ENCODE results near the gene RASGRP2.

RASGRP2 gene

GRCh38 chr11:64743591-64744543 is at the start of gene RASGRP2:
TSS of gene RASGRP2 (minus strand) at chr11:64744142. CDS start at chr11:64742866, 1,276 bp downstream.
- Histone ChIP-seq H3K4me1 (ENCODE audit: control insufficient read depth, insufficient read depth, low read length) (peaks cover 33% of the 10 kb centered on the region), H3K36me3 (ENCODE audit: control insufficient read depth, insufficient read depth, low read length) (no peaks in the 10 kb centered on the region), H3K9me3 (ENCODE audit: control insufficient read depth, low read length) (no peaks in the 10 kb centered on the region), H3K27me3 (ENCODE audit: control insufficient read depth, insufficient read depth, low read length) (peaks cover 59% of the 10 kb centered on the region), H3K9ac (ENCODE audit: low read length) (peak within 1 kb of the TSS; percentile 50), H3K4me3 (ENCODE audit: low read length) (peak within 1 kb of the TSS; percentile 31)

DNA sequence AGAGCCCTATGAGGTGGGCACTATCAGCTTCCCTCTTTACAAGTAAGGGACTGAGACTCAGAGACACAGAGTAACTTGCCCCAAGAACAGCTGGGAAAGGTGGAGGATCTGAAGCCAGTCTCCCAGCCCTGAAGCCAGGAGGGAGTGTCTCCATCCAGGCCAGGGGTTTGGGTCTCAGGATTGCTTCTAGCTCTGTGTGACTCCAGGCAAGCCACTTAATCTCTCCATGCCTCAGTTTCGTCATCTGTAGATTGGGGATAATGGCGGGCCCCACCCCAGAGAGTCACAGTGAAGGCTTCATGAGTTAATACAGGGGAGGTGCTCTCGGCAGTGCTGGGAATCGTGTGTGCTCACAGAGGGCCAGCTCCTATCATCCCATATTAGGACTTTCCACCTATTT is 48.5 kb upstream of the RASGRP2 start:
- no peaks in the 10 kb centered on the region for H3K27me3 ChIP-seq (ENCODE audit: control insufficient read depth, insufficient read depth, low read length)
- H3K4me3 ChIP-seq (ENCODE audit: low read length), result no peak overlapping the region
- no peaks in the 10 kb centered on the region for H3K9me3 ChIP-seq (ENCODE audit: control insufficient read depth, low read length)
- H3K36me3 ChIP-seq (ENCODE audit: control insufficient read depth, insufficient read depth, low read length), result no peaks in the 10 kb centered on the region
- H3K4me1 ChIP-seq (ENCODE audit: control insufficient read depth, insufficient read depth, low read length), result no peaks in the 10 kb centered on the region
- no peak overlapping the region for H3K9ac ChIP-seq (ENCODE audit: low read length)

DNA sequence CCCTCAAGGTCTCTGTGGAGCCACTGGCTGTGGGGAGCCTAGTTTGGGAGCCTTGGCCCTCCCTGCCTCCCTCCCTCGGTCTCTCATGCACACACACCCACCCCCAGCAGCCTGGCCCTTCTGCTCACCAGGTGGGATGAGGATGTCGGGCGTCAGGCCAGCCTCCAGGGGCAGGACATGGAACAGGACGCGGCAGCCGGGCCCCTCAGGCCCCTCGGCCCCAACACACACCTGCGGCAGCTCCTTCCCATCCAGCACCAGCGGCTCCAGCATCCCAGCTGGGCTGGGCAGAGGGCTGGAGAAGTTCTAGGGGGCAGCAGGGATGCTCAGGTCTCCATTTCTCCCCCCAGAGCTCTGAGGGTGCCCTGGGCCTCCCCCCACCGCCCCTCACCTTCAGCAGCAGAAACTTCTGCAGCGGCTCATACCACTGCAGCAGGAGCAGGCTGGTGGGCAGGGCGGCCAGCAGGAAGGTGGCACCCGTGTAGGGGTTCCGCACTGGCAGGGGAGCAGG is 47.9 kb upstream of the RASGRP2 start:
- Histone ChIP-seq H3K4me3 (ENCODE audit: low read length) (no peak overlapping the region), H3K9ac (ENCODE audit: low read length) (no peak overlapping the region), H3K27me3 (ENCODE audit: control insufficient read depth, insufficient read depth, low read length) (no peaks in the 10 kb centered on the region), H3K9me3 (ENCODE audit: control insufficient read depth, low read length) (no peaks in the 10 kb centered on the region), H3K4me1 (ENCODE audit: control insufficient read depth, insufficient read depth, low read length) (no peaks in the 10 kb centered on the region), H3K36me3 (ENCODE audit: control insufficient read depth, insufficient read depth, low read length) (no peaks in the 10 kb centered on the region)

DNA sequence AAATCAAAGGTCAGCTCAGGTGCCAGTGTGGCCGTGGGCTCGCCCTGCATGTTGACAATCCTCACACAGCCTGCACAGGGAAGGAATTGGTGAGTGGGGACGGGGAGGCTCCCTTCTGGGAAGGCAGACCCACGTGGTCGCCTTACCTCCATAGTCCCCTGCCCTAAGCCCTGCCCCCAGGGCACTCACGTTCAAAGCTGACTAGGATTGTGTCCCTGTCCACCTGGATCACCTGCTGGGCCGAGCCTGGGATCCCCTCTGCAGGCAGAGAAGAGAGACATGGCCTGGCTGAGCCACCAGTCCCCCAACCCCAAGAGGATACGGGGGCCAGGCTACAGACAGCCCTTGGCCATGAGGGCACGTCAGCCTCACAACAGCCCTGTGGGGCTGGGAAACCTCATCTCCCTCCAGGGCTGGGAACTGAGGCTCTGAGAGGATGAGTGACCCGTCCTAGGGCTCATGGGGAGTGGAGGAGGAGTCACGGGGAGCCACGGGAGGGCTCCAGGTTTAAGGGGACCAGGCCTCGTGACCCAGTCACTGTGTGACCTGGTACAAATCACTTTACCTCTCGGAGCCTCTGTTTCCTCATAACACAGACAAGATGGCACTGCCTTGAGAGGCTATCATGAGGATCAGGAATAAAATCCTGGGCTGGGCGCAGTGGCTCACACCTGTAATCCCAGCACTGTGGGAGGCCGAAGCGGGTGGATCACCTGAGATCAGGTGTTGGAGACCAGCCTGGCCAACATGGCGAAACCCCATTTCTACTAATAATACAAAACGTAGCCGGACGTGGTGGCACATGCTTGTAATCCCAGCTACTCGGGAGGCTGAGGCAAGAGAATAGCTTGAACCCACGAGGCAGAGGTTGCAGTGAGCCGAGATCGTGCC is 46.5 kb upstream of the RASGRP2 start:
- no peaks in the 10 kb centered on the region for H3K9me3 ChIP-seq (ENCODE audit: control insufficient read depth, low read length)
- H3K36me3 ChIP-seq (ENCODE audit: control insufficient read depth, insufficient read depth, low read length), result no peaks in the 10 kb centered on the region
- no peaks in the 10 kb centered on the region for H3K4me1 ChIP-seq (ENCODE audit: control insufficient read depth, insufficient read depth, low read length)
- no peaks in the 10 kb centered on the region for H3K27me3 ChIP-seq (ENCODE audit: control insufficient read depth, insufficient read depth, low read length)
- no peak overlapping the region for H3K9ac ChIP-seq (ENCODE audit: low read length)
- no peak overlapping the region for H3K4me3 ChIP-seq (ENCODE audit: low read length)

DNA sequence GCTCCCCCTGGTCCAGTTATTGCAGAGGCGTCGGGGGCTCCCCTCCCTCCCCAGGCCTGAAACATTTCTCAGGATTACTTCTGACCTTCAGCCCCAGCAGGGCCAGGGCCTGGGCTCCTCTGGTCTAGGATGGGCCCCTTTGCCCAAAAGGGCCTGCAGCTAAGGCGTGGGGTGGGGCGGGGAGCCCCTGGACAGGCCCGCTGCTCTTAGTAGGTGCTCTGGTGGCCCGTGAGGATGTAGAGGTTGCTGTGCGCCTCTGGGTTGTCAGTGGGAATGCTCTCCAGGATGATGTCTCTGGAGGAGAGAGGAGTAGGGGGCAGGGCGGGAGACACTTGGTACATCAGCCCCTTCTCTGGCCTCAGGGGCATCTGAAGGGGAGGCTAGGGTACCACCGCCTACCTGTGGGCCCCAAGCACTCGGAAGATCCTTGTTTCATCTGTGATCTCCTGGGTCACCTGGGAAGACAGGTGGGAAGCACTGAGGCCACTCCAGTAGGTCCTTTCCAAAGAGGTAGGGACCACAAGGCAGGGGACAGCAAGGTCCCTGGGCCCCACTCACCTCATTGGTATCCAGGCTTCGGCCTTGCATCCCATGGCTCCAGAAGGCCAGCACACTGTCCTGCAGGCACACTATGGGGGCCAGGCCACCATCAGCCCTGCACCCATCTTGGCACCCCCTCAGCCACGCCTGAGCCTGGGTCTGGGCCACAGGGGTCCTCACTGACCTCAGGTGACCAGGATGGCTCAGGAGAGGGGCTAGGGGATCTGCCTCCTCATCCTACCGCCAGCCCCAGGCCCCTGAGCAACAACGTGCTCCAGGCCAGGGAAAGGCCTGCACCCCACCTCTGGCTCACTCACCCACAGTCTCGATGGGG is 45.6 kb upstream of the RASGRP2 start:
- H3K36me3 ChIP-seq (ENCODE audit: control insufficient read depth, insufficient read depth, low read length), result no peaks in the 10 kb centered on the region
- no peak overlapping the region for H3K4me3 ChIP-seq (ENCODE audit: low read length)
- H3K9me3 ChIP-seq (ENCODE audit: control insufficient read depth, low read length), result no peaks in the 10 kb centered on the region
- H3K4me1 ChIP-seq (ENCODE audit: control insufficient read depth, insufficient read depth, low read length), result no peaks in the 10 kb centered on the region
- H3K27me3 ChIP-seq (ENCODE audit: control insufficient read depth, insufficient read depth, low read length), result no peaks in the 10 kb centered on the region
- H3K9ac ChIP-seq (ENCODE audit: low read length), result no peak overlapping the region

- Histone ChIP-seq H3K36me3 (ENCODE audit: control insufficient read depth, insufficient read depth, low read length) (no peaks in the 10 kb centered on the region), H3K9me3 (ENCODE audit: control insufficient read depth, low read length) (no peaks in the 10 kb centered on the region), H3K27me3 (ENCODE audit: control insufficient read depth, insufficient read depth, low read length) (no peaks in the 10 kb centered on the region), H3K9ac (ENCODE audit: low read length) (no peak overlapping the region), H3K4me1 (ENCODE audit: control insufficient read depth, insufficient read depth, low read length) (no peaks in the 10 kb centered on the region), H3K4me3 (ENCODE audit: low read length) (no peak overlapping the region)
Measured at GRCh38 chr11:64788321-64789215, 44.6 kb upstream of the RASGRP2 start.

DNA sequence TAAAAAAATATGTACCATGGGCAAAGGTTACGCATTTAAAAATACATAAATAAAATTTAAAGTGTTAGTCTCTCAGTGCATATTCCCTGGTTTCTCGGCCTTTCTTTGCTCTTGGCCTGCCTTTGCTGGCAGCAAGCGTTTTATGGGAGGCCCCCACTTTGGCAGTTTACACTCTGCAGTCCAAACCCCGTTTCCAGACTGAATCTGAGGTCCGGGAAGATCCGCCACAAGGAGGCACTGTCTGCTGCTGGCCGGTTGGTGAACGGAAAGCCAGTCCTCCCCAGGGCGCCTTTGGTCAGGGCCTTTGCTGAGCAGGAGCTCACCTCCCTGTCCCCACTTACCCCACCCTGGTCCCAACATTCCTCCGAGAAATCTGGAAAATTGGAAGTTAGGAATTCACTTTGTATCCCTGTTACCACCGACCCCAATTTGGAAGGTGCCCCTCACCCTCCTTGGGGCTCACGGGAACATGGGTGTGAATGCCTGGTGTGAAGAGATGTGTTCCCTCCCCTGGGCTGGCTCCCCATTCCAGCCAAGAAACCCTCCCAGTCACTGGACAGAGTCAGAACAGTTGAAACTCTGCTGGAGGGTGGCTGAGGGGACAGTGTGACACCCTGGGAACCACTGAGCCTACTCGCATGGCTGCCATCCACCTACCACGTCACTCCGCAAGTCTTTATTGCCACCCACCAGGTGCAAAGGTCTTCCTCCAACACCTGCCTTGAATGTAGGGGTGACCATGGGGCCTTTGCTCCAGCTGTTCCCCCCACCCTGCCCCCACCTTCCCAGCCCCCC is 43.8 kb upstream of the RASGRP2 start:
- Histone ChIP-seq H3K4me3 (ENCODE audit: low read length) (no peak overlapping the region), H3K27me3 (ENCODE audit: control insufficient read depth, insufficient read depth, low read length) (no peaks in the 10 kb centered on the region), H3K4me1 (ENCODE audit: control insufficient read depth, insufficient read depth, low read length) (no peaks in the 10 kb centered on the region), H3K9me3 (ENCODE audit: control insufficient read depth, low read length) (no peaks in the 10 kb centered on the region), H3K9ac (ENCODE audit: low read length) (no peak overlapping the region), H3K36me3 (ENCODE audit: control insufficient read depth, insufficient read depth, low read length) (no peaks in the 10 kb centered on the region)

GRCh38 chr11:64786308-64786707 is 42.4 kb upstream of the RASGRP2 start:
- H3K9me3 ChIP-seq (ENCODE audit: control insufficient read depth, low read length), result no peaks in the 10 kb centered on the region
- no peaks in the 10 kb centered on the region for H3K36me3 ChIP-seq (ENCODE audit: control insufficient read depth, insufficient read depth, low read length)
- no peaks in the 10 kb centered on the region for H3K4me1 ChIP-seq (ENCODE audit: control insufficient read depth, insufficient read depth, low read length)
- no peaks in the 10 kb centered on the region for H3K27me3 ChIP-seq (ENCODE audit: control insufficient read depth, insufficient read depth, low read length)
- no peak overlapping the region for H3K9ac ChIP-seq (ENCODE audit: low read length)
- H3K4me3 ChIP-seq (ENCODE audit: low read length), result no peak overlapping the region

DNA sequence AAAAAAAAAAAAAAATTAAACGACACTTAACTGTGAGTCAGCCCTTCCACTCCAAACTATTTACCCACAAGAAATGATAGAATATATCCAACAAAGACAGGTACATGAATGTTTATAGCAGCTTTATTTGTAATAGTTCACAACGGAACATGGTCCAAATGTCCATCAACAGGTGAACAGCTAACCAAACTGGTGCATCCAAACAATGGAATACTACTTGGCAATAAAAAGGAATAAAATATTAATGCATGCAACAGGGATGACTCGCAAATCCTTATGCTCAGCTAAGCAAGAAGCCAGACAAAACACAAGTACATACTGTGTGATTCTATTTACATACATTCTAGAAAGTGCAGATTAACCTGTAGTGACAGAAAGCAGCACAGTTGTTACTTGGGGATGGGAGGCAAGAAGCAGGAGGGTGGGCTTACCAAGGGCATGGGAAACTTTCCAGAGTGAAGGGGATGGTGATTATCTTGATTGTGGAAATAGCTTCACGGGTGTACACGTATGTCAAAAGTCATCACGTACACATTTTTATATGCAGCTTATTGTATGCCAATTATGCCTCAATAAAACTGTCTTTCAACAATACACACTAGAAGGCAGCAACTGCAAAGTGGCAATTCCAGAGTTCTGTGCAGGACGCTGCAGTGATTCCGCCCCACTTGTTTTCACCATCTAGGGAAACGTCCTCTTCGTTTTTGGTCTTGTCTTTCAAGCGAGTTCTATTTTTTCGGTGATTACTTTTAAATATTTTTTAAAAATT is 41.1 kb upstream of the RASGRP2 start:
- Histone ChIP-seq H3K9ac (ENCODE audit: low read length) (no peak overlapping the region), H3K36me3 (ENCODE audit: control insufficient read depth, insufficient read depth, low read length) (no peaks in the 10 kb centered on the region), H3K27me3 (ENCODE audit: control insufficient read depth, insufficient read depth, low read length) (no peaks in the 10 kb centered on the region), H3K4me1 (ENCODE audit: control insufficient read depth, insufficient read depth, low read length) (no peaks in the 10 kb centered on the region), H3K4me3 (ENCODE audit: low read length) (no peak overlapping the region), H3K9me3 (ENCODE audit: control insufficient read depth, low read length) (no peaks in the 10 kb centered on the region)
